HG03460 (cell line): ENCODE data around the gene CLCN5.
"Not testable (repeated sequence)": the region's sequence is repeated elsewhere in the genome, so short reads cannot be mapped to it uniquely, and the experiment has no call there.

Experiments
- ATAC-seq: cut with Tn5 transposase; IDR thresholded peaks from one replicate; pipeline ENCODE4 v1.9.1; 2021; ENCODE audit not compliant: unreplicated experiment

The CLCN5 gene

GRCh38 chrX:49995107-49995731 lies 72.8 kb downstream of the CLCN5 start:
- no peak for ATAC-seq

GRCh38 chrX:49995795-49996455 lies 73.5 kb downstream of the CLCN5 start:
- ATAC-seq = no peak

GRCh38 chrX:49996474-49996873 lies 74.1 kb downstream of the CLCN5 start:
- ATAC-seq = no peak

GRCh38 chrX:49999087-49999486 lies 76.7 kb downstream of the CLCN5 start:
- ATAC-seq = no peak

GRCh38 chrX:50000937-50001542 lies 78.6 kb downstream of the CLCN5 start:
- no peak for ATAC-seq

- ATAC-seq = no peak
These were observed 79.8 kb downstream of the CLCN5 start for GRCh38 chrX:50002067-50002714.

GRCh38 chrX:50003467-50003866 lies 81.1 kb downstream of the CLCN5 start:
- no peak for ATAC-seq

- ATAC-seq = no peak
These were observed 81.5 kb downstream of the CLCN5 start for GRCh38 chrX:50003927-50004326.

- ATAC-seq = not testable (repeated sequence)
These were observed 103.2 kb downstream of the CLCN5 start for GRCh38 chrX:50025591-50025990.

GRCh38 chrX:50035126-50035525 lies 112.7 kb downstream of the CLCN5 start:
- ATAC-seq = no peak

- no peak for ATAC-seq
These were observed 114.0 kb downstream of the CLCN5 start for GRCh38 chrX:50036426-50036825.

GRCh38 chrX:50045823-50046222 lies 123.4 kb downstream of the CLCN5 start:
- no peak for ATAC-seq

- ATAC-seq = no peak
These were observed 126.8 kb downstream of the CLCN5 start for GRCh38 chrX:50049228-50049627.

GRCh38 chrX:50054147-50054546 lies 131.8 kb downstream of the CLCN5 start:
- ATAC-seq = no peak

GRCh38 chrX:50066318-50066937 lies 144.0 kb downstream of the CLCN5 start:
- no peak for ATAC-seq

- no peak for ATAC-seq
These were observed 145.3 kb downstream of the CLCN5 start for GRCh38 chrX:50067435-50068284.

- no peak for ATAC-seq
These were observed 145.8 kb downstream of the CLCN5 start for GRCh38 chrX:50068285-50068563.

- ATAC-seq = no peak
These were observed 146.5 kb downstream of the CLCN5 start for GRCh38 chrX:50068893-50069292.

GRCh38 chrX:50071494-50071893 lies 149.1 kb downstream of the CLCN5 start:
- ATAC-seq = no peak

- ATAC-seq = no peak
These were observed 149.7 kb downstream of the CLCN5 start for GRCh38 chrX:50072110-50072509.

GRCh38 chrX:50073601-50074000 lies 151.2 kb downstream of the CLCN5 start:
- no peak for ATAC-seq
